ENCODE measurements around the gene KIF3B.
"Not testable (repeated sequence)": the region's sequence is repeated elsewhere in the genome, so short reads cannot be mapped to it uniquely, and the experiment has no call there.

Gene KIF3B

DNA sequence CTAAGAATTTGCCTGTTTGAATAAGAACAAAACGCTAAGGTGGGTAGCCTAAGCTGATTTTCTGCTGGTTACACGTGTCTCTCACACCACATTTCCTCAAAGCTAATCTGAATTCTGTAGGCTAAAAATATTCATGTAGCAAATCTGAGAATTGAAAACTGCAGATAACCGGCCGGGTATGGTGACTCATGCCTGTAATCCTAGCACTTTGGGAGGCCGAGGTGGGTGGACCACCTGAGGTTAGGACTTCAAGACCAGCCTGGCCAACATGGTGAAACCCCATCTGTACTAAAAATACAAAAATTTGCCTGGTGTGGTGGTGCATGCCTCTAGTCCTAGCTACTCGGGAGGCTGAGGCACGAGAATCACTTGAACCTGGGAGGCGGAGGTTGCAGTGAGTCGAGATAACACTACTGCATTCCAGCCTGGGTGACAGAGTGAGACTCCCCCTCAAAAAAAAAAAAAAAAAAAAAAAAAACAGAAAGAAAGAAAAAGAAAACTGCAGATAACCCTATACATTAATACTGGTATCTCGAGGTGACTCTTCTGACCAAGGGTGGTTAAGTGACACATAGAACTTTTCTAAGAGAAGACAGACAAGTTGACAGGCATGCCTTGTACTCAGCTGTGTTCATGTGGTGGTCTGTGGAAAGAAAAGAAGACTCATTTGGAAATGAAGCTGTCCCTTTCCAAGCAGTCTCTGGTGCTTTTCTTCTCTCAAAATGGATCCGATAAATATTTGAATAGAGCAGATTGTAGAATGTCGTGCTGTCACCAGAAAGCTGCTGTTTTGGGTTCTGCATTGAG is 55.9 kb downstream of the KIF3B start:
- DNase-seq = no peak

DNA sequence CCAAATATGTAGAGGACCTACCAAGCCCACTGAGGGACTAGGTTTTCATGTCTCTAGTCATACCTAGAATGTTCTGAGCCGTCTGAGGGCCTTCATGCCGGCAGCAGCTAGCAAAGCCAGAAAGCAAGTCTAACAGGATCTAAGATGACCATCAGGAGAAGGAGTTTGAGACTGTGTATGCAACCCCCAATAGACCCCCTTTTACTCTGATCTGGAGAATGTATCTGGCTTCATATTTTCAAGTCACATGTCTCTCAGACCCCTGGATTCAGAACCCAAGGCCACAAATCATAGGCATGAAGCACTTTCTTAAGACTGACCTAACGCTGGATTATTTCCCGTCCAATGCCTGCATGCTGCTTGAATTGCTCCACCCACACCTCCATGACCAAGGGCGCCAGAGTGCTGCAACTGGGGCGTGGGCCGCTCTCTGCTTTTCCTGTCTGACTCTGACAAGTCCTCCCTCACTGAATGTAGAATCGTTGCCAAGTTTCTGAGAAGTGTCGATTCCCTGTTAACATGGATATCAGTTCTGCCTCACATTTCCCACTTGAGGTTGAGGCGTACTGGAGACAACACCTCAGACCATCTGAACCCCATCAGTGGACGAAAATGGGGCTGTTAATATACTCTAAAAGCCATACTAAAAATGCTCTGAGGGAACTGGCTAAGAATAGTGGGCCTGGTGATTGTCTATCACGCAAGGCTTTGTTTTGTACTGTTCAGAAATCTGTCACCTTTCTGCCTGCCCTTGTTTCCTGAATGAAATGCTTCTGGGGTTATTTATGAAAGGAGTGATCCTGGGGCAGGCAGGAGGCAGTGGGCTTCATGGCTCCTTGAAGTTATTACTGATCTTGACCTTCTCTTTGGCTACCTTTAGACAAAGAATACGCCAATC is 56.8 kb downstream of the KIF3B start:
- peak; percentile 47 for DNase-seq

DNA sequence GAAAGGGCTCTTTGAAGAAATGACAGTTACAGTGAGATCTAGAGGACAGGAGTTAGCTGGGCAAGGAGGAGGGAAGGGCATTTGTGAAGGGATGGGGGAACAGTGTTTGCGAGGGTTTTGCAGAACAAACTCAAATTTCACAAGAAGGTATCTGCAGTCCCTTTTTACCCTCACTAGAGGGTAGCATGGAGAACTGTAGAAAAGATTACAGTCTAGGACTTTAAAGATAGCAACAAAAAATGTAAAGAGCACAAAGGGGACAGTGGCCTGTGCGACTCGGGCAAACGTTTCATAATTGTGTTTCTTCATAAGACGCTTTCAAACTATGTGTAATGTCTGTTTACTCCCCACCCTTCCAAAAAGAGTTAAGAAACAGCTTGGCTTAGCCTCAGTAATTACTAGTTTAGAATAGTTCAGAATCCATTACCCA is 59.5 kb downstream of the KIF3B start:
- no peak for DNase-seq

DNA sequence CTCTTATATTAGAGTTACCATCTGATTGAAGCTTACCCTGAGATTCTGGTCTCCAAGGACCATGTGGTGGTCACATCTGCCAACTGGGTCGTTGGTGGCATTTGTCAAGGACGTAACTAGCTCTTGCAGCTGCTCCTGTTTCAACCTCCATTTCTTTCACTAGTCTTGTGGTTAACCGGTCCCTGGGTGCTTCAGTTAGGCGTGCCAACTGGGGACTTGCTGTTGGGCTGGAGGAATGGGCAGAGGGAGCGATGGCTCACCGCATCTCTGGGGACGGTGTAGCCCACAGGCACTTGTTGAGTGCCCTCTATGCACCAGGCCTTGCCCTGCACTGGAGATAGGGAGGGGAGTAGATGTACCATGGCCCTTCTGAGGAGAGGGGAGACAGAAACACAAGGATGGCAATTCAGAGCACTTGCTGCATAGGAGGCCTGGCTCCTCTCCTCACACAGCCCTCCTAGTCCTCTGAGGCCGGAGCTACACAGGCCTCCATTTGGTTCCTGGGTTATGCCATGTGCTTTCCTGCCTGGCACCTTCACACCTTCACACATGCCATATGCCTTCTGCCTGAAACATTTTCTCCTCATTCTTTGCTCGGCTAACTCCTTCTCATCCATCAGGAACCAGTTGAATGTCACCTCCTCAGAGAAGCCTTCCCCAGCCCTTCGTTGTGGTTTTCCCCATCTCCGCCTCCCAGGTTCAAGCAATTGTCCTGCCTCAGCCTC is 60.6 kb downstream of the KIF3B start:
- no peak for DNase-seq

DNA sequence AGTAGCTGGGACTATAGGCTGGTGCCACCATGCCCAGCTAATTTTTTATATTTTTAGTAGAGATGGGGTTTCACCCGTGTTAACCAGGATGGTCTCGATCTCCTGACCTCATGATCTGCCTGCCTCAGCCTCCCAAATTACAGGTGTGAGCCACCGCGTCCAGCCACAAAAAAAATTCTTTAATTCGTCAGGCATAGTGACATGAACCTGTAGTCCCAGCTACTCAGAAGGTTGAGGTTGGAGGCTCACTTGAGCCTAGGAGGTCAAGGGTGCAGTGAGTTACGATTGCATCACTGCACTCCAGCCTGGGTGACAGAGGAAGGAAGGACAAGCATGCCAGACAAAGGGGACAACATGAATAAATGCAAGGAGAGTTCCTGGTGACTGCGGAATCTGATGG is 61.2 kb downstream of the KIF3B start:
- no peak for DNase-seq

DNA sequence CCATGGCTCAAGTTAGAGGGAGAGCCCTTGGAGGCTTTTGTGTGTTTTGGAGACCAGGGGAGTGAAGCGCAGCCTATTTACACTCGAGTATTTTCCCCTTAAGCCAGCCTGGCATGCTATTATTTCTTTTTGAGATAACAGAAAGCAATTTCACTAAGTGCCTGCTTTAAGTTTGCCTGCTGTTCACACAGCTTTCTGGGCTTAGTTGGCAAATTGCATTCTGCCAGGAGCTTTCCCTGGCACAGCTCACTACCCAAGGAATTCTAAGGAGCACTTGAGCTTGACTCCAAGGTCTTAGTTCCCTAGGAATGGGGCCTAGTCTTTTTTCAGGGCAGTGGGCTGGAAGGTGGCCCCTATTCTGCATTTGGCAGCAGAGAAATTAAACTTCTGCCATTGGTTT is 61.7 kb downstream of the KIF3B start:
- no peak for DNase-seq

DNA sequence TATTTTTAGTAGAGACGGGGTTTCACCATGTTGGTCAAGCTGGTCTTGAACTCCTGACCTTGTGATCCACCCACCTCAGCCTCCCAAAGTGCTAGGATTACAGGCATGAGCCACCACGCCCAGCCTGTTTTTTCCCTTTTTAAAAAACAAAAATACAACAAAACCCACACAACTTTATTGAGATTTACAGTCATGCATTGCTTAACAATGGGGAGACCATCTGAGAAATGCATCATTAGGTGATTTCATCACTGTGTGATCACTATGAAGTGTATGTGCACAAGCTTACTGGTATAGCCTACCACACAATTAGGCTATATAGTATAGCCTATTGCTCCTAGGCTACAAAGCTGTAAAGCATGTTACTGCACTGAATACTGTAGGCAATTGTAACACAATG is 63.6 kb downstream of the KIF3B start:
- not testable (repeated sequence) for DNase-seq

DNA sequence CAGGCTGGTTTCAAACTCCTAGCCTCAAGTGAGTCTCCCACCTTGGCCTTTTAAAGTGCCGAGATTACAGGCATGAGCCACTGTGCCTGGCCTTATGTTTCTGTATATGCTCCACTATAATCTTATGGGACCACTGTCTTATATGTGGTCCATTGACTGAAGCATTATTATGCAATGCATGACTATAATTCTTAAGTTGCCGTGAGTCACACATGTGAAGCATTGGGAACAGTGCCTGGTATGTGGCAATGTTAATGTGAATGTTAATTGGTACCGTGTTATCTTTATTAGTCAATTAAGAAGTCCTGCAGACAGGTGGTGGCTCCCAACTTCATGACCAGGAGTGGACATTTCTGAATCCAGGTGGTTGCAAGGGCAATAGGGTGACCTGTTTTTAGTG is 66.0 kb downstream of the KIF3B start:
- no peak for DNase-seq

DNA sequence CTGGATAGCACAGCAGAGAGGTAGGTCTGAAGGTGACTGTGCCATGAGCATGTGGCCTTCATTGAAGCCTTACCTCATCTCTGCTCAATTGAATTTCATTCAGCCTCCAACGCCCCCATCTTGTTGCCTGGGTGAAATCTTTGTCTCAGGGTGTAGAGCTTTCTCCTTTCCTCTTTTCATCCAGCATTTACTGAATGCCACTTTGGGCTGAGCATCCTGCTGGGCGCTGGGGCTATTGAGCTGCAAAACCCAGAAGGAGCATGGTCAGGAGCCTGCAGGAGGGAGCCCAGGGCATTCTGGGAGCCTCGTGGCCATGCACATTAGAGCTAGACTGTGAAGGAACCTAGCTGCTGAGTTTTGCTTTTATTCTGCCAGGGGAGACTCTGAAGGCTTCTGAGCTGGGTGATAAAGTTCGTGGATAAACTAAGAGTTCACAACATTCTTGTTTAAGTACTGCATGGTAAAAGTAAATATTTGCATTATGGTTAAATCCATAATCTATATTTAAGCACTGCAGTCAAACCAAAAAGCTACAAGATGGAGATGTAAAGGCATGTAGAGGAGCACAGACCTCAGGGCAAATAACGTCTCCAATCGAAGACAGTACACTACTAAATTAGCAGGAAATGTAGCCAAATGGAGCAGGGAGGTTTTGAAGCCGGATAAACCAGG is 67.5 kb downstream of the KIF3B start:
- DNase-seq = no peak

DNA sequence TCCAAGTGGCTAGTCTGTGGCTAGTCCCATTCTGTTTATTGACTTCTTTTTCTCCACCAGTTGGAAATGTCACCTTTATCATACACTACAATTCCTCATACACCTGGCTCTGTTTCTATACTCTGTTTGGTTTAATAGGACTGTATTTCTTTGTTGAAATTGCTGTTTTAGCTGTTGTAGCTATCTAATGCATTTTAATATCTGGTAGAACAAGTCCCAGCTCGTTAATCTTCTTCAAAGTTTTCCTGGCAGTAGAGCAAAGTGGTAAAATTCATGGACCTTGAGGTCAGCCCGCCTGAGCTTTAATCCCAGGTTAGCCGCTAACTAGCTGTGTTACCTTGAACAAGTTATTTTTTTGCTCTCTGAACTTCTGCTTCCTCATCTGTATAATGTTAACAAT is 70.8 kb downstream of the KIF3B start:
- DNase-seq = no peak

DNA sequence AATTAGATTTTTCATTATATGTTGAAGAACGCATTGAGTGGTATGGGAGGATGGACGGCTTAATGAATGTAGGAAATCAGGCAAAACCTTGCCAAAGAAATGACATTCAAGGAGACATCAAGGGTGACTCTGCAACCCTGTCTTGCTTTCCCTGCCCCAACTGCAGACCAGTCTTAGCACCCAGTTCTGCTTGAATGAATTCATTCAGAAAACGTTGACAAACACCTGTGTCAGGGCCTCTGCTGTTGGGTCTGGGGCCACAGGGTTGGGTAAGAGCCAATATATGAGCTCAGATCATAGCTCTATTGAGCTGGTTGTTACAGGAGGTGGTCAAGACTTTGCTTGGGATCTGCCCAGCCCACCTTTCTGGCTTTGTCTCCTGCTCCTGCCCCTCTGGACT is 73.0 kb downstream of the KIF3B start:
- DNase-seq = no peak

DNA sequence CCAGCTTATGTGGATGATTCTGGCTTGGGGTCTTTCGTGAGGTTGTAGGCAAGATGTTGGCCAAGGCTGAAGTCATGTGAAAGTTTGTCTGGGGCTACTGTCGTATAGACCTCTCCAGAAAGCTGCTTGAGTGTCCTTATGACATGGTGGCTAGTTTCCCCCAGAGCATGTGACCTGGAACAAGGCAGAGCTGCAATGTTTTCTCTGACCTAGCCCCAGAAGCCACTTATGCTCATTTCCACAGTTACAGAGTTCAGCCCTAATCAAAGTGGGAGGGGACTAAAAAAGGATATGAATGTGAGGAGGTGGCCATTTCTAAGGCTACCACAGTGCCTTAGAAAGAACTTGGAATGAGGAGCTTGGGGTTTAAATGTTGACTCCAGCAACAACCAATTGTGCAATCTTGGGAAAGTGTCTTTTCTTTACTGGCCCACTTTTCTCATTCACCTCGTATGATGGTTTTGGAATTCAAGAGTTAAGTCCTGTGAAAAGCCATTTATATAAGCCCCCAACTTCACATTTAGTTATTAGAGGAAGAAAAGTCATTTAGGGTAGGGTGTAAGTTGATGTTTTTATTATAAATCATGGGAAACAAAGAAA is 74.8 kb downstream of the KIF3B start:
- no peak for DNase-seq

DNA sequence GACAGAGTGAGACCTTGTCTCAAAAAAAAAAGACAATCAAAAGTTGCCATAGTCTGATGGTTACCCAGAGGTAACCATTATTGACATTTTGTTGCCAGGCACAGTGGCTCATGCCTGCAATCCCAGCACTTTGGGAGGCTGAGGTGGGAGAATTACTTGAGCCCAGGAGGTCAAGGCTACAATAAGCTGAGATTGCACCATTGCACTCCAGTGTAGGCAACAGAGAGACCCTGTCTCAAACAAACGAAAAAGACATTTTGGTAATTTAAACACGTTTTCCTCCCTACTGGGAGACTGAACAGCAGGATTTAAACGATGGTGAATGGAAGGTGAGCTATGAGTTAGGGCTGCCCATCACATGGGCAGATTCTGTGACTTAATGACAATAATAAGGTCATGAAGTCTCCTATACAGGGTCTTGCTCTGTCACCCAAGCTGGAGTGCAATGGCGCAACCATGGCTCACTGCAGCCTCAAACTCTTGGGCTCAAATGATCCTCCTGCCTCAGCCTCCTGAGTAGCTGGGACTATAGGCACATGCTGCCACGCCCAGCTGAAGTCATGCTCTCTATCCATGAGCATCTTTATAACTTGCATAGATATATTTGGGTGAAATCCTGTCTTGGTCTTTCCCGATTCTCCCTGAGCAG is 76.5 kb downstream of the KIF3B start:
- no peak for DNase-seq

DNA sequence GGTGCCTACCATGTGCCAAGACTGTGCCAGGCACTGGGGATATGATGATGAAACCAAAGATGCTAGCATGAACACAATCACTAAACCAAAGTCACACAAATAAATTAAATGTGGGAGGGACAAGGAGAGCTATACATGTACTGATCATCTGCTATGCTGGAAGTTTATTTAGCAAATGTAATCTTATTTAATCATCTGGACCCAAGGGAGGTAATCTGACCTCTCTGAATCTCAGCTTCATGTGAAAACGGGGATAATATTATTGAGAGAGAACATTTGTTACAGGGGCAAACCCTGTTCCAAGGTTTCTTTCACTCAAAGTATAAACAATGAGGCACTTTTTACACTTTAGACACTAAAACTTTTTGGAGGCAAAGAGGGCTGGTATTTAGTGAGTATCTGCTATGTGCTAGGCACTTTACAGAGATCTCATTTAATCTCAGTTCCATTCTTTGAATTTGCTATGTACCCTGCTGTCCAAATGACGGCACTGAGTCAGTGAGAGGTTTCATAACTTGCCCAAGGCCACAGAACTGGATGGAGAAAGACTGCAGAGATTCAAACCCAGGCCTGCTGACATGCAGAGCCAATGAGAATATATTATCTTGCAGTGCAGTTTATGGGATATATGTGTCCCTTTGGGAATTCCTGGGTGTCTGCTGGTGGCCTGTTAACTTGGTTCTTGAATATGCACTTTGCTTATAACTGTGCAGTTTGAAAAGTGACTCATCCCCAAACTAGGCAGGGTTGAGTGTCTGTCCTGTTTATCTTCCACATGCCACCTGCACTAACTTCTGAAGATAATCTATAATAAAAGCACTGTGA is 77.4 kb downstream of the KIF3B start:
- no peak for DNase-seq

DNA sequence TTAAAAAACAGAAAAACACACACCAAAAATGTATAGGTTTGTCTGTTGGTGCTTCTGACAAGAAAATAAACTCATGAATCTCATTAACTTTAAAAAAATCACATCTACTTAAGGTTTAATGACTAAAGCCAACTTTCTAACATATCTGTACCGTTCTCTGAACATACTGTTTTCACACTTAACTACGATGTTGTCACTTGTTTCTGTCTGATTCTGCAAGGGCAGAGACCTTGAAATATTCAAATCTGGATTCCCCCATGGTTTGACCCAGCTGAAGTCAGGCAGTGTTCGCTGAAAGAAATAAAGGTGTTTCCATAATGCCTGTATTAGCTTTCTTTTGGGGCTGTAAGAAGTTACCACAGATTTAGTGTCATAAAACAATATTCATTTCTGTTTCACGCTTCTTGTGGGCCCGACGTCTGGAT is 78.0 kb downstream of the KIF3B start:
- DNase-seq = no peak

DNA sequence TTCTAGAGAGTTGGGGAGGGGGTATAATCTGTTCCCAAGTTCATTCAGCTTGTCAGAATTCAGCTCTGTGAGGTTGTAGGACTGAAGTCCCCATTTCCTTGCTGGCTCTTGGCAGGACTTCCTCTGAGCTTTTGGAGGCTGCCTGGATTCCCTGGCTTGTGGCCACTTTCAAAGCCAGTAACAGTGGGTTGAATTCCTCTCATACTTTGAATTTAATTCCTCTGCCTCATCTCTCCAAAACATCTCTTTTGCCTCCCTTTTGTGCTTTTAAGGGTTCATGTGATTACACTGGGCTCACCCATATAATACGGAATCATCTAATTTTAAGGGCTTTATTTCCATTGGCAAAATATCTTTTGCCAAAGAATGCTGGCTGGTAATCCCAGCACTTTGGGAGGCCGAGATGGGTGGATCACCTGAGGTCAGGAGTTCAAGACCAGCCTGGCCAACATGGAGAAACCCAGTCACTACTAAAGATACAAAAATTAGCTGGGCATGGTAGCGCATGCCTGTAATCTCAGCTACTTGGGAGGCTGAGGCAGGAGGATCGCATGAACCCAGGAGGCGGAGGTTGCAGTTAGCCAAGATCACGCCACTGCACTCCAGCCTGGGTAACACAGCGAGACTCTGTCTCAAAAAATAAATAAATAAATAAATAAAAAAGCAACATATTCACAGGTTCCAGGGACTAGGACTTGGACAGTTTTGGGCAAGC is 78.6 kb downstream of the KIF3B start:
- not testable (repeated sequence) for DNase-seq

DNA sequence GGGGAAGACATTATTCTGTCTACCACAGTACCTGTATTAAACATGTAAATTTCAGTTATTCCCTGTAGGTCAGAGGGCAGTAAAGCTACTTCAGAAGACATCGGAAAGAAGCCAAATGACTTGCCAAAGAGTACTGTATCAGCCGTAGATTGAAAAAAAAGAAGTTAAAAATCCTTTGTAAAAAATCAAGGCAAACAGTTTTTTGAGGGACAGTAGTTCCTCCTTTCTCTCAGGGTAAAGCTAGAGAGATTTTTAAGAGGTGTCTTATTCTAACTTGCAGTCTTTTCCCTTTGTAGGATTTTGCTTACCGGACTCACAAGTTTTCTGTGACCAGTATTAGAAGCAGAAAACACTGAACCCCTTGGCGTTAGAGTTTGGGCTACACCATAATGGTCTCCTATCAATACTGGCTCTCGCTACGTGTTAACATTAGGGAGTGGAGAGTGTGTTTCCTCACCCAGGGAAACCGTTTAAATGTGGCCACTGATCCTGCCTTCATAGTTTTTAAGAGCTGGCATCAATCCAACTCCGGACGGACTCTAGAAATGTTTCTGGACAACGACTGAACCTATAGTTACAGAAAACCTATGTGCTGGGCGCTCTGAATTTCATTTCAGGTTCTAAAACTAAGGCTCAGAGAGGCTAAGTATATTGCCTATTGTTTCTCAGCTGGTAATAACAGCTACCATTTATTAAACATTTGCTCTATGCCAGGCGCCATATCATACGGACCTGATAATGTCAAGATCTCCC is 79.3 kb downstream of the KIF3B start:
- no peak for DNase-seq

DNA sequence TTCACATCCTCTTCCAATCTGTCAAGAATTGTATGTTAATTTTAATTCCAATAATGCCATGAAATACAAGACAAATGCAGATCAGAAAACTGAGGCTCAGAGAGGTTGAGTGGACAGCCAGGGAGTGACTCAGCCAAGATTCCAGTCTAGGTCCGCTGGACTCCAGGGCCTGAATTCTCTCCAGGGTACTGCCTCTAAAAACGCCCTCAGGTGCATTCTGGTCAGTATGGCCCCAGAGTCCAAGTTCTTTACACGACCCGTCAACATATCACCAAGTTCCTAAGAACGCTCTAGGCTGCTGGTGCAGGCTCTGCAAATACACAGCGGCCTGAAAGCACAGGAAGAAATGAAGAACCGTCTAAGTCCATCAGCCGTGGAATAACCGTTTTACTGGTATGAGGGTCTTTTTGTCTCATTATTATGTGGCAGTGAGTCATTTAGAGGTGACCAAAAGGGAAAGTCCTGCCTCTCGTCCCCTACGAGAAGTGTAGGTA is 80.0 kb downstream of the KIF3B start:
- no peak for DNase-seq
